Mesodermal cell (in vitro differentiated cells): ENCODE data around the gene CDK17. TPM values are rescaled to one million over a fixed set of nuclear protein-coding genes. Genes with fewer than 3 reads are reported as not detected.

Experiments
- H3K27ac ChIP-seq: 2 replicates; pipeline ENCODE4 v1.7.0; 2013; ENCODE audit warnings: mild to moderate bottlenecking, low read depth, low read length, moderate library complexity; ENCODE audit not compliant: severe bottlenecking
- H3K36me3 ChIP-seq: 2 replicates; pipeline ENCODE4 v1.7.1; 2013; ENCODE audit warnings: mild to moderate bottlenecking, low read length, moderate library complexity; ENCODE audit not compliant: control insufficient read depth, insufficient read depth
- H3K4me1 ChIP-seq: one replicate; pipeline ENCODE4 v1.7.1; 2013; ENCODE audit warnings: mild to moderate bottlenecking, low read length; ENCODE audit not compliant: insufficient read depth, control insufficient read depth, poor library complexity, severe bottlenecking
- H3K4me3 ChIP-seq: 2 replicates; pipeline ENCODE4 v1.7.0; 2013; ENCODE audit warnings: low read length, control low read depth, mild to moderate bottlenecking; ENCODE audit not compliant: insufficient read depth, poor library complexity, severe bottlenecking; ENCODE audit errors: extremely low read depth
- H3K9me3 ChIP-seq: 2 replicates; pipeline ENCODE4 v1.7.1; 2013; ENCODE audit warnings: mild to moderate bottlenecking, low read length, moderate library complexity; ENCODE audit not compliant: control insufficient read depth
- WGBS, 2 experiments: methylation state at CpG; one replicate each; pipeline ENCODE4 v1.1.5; 2013; ENCODE audit warnings: missing lambda C conversion rate in 2 of 2; ENCODE audit not compliant: insufficient coverage in 2 of 2; 5-methylcytosine and 5-hydroxymethylcytosine counted together
- polyA plus RNA-seq, 2 experiments: library from polyadenylated mRNA; stranded (reverse); fragments of 50-300 nt; gene quantifications; one replicate each; pipeline ENCODE4 v1.2.3, GENCODE V29; 2013

Gene CDK17
- polyA plus RNA-seq (2013, experiment 1 of 2), result 58.7 TPM
- 57.4 TPM for polyA plus RNA-seq (2013, experiment 2 of 2)

DNA sequence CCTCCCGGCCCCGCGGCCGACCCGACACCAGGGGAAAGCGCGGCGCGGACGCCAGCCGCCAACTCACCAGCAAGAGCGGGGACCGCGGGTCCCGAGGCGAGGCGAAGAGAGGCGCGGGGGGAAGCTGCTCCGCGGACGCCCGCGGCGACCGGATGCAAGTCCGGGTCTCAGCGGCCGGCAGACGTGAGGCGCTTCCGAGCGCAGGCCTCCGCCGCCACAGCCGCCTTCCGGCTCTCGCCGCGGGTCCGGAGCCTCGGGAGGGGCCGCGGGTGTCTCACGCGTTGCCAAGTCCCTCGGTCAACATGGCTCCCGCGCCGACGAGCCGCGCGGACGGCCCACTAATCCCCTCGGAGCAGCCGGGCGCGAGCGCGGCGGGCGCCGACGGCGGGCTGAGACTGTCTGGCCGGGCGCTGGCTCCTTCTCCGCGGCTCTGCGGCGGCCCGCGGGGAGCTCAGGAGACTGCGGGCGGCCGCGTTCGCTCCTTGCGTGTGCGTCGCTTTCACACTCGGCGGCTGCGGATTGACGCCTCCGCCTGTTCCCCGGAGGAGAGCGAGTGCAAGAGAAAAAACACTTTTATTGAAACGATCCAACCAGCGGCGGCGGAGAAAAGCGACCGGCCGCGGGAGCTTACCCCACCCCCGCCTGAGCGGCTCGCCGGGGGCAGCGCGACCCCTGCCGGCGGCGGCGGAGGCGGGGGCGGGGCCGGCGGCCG is at the start of gene CDK17:
TSS of gene CDK17 (minus strand) at position 521 of the 712 bp plus-strand sequence. CDS start 65,603 bp downstream, outside the sequence.
- WGBS, 2 experiments, result 0% methylated on average over 68 to 97 of the region's 112 CpGs
- H3K4me1 ChIP-seq, result peaks cover 9% of the 10 kb centered on the region
- H3K27ac ChIP-seq, result peak within 1 kb of the TSS; percentile 96
- peak within 1 kb of the TSS; percentile 91 for H3K4me3 ChIP-seq
- H3K9me3 ChIP-seq, result no peaks in the 10 kb centered on the region
- H3K36me3 ChIP-seq, result no peaks in the 10 kb centered on the region

- Histone ChIP-seq H3K4me3 (no peak overlapping the region), H3K9me3 (no peaks in the 10 kb centered on the region), H3K36me3 (no peaks in the 10 kb centered on the region), H3K27ac (no peak overlapping the region), H3K4me1 (peaks cover 23% of the 10 kb centered on the region)
- 100% methylated on average over 1 of the region's 3 CpGs; no CpG with 5 or more reads in 1 of the 2 experiments for WGBS, 2 experiments
These were observed 48.1 kb upstream of the CDK17 start for GRCh38 chr12:96448300-96448699.

- Histone ChIP-seq H3K4me3 (no peak overlapping the region), H3K36me3 (no peaks in the 10 kb centered on the region), H3K9me3 (no peaks in the 10 kb centered on the region), H3K4me1 (peaks cover 28% of the 10 kb centered on the region), H3K27ac (peak overlapping the region; percentile 94)
- 86 to 91% methylated on average over 1 of the region's 3 CpGs for WGBS, 2 experiments
These were observed 47.0 kb upstream of the CDK17 start for GRCh38 chr12:96447256-96447655.

- WGBS, 2 experiments, result 55 to 90% methylated on average over 2 to 3 of the region's 6 CpGs
- H3K36me3 ChIP-seq, result no peaks in the 10 kb centered on the region
- peak overlapping the region; percentile 94 for H3K27ac ChIP-seq
- H3K4me1 ChIP-seq, result peaks cover 28% of the 10 kb centered on the region
- no peaks in the 10 kb centered on the region for H3K9me3 ChIP-seq
- H3K4me3 ChIP-seq, result no peak overlapping the region
These were observed 45.7 kb upstream of the CDK17 start for GRCh38 chr12:96445691-96446583.

DNA sequence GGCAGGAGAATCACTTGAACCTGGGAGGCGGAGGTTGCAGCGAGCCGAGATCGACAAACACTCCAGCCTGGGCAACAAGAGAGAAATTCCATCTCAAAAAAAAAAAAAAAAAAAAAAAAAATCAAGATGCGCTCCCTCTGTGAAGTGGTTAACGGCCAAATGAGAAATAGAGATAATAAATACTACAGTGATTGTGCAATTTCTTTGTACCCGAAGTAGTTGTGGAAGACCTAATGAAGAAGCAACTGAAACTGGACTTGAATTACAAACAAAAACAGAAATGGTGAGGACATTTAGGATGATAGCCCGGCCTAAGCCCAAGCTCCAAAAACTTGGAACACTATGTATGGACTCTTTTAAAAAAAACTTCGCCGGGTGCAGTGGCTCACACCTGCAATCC is 44.2 kb upstream of the CDK17 start:
- no peak overlapping the region for H3K4me3 ChIP-seq
- no peaks in the 10 kb centered on the region for H3K36me3 ChIP-seq
- H3K4me1 ChIP-seq, result peaks cover 28% of the 10 kb centered on the region
- no peaks in the 10 kb centered on the region for H3K9me3 ChIP-seq
- WGBS, 2 experiments, result 94 to 98% methylated on average over 5 of the region's 10 CpGs
- H3K27ac ChIP-seq, result no peak overlapping the region

DNA sequence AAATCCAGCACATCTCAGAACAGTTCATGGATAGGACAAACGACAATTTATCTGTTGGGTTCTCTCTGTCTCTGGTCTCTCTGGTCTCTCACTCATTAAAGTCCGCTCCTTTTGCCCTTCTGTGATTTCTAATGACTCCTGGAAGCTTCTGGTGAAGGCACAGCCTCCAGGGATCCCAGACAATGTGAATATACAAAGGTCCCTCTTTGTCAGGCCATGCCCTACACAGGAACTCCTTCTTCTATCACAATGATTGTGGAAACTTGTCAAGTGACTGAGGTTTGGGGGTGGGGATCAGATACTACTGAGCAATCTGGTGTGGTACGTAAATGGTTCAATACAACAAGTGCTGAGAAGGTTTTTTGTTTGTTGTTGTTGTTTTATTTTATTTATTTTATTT is 42.7 kb upstream of the CDK17 start:
- Histone ChIP-seq H3K36me3 (no peaks in the 10 kb centered on the region), H3K9me3 (no peaks in the 10 kb centered on the region), H3K27ac (peak overlapping the region; percentile 41), H3K4me1 (peaks cover 31% of the 10 kb centered on the region), H3K4me3 (no peak overlapping the region)
- 88 to 100% methylated on average over 2 of the region's 3 CpGs for WGBS, 2 experiments

GRCh38 chr12:96441816-96442215 is 41.6 kb upstream of the CDK17 start:
- H3K4me3 ChIP-seq, result no peak overlapping the region
- no peaks in the 10 kb centered on the region for H3K36me3 ChIP-seq
- no peaks in the 10 kb centered on the region for H3K9me3 ChIP-seq
- 80% methylated on average over 1 of the region's 3 CpGs; no CpG with 5 or more reads in 1 of the 2 experiments for WGBS, 2 experiments
- H3K27ac ChIP-seq, result no peak overlapping the region
- H3K4me1 ChIP-seq, result peaks cover 34% of the 10 kb centered on the region

GRCh38 chr12:96438330-96438729 is 38.1 kb upstream of the CDK17 start:
- no peak overlapping the region for H3K27ac ChIP-seq
- 89 to 100% methylated on average over 2 of the region's 3 CpGs for WGBS, 2 experiments
- H3K9me3 ChIP-seq, result no peaks in the 10 kb centered on the region
- H3K4me3 ChIP-seq, result no peak overlapping the region
- H3K36me3 ChIP-seq, result no peaks in the 10 kb centered on the region
- H3K4me1 ChIP-seq, result peaks cover 19% of the 10 kb centered on the region

GRCh38 chr12:96437171-96437445 is 36.9 kb upstream of the CDK17 start:
- Histone ChIP-seq H3K27ac (no peak overlapping the region), H3K9me3 (no peaks in the 10 kb centered on the region), H3K4me3 (no peak overlapping the region), H3K36me3 (no peaks in the 10 kb centered on the region), H3K4me1 (peaks cover 13% of the 10 kb centered on the region)
- WGBS, 2 experiments, result no CpG with 5 or more reads among the region's 1 CpG

DNA sequence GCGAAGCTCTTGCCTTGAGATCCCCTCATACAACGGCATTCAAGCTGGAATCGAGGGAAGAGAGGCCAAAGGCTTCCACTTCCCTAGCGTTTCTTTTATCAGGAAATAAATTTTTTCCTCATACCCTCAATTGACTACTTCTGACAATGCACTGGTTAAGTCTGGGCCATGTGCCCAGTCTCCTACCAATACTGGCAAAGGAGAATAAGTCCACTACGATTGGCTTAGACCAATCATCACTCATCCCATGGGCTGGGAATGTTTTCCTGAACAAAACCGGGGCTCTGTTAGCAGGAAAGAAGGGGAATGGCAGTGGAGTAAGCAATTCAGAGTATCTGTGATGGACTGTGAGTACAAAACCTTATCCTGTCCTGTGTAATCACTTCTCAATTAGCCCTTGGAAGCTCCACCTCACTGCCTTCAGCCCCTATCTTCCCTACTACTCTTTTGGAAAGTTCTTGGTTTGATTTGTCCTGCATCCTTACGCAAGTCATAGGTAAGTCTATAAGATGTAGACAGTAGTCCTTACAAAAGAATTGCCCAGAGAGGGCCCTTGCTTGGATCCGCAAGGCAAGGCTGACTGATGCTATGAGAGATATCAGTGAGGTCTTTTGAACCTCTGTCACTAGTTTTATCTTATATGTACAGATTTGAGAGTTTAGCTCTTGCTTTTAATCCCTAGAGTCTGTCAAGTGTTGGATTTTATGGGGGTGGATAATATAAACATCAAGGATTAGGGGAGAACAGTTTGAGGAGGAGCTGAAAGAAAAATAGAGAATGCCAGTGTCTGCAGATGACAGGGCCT is 36.3 kb upstream of the CDK17 start:
- WGBS, 2 experiments, result 89 to 100% methylated on average over 4 to 7 of the region's 8 CpGs

More for the DNA sequence above, 36.3 kb upstream of the CDK17 start:
- H3K4me3 ChIP-seq, result no peak overlapping the region
- no peaks in the 10 kb centered on the region for H3K36me3 ChIP-seq
- H3K9me3 ChIP-seq, result no peaks in the 10 kb centered on the region
- peaks cover 13% of the 10 kb centered on the region for H3K4me1 ChIP-seq
- H3K27ac ChIP-seq, result no peak overlapping the region
